Psoas muscle (tissue), 8 donors: Measurements from ENCODE around the gene MRPL10. TPM values are rescaled to one million over a fixed set of nuclear protein-coding genes. Genes with fewer than 3 reads are reported as not detected.

Experiments used
- ATAC-seq, 4 donors: fragments of 200-7000 bp; cut with Tn5 transposase; one replicate each; pipeline ENCODE4 v1.9.1; 2020; ENCODE audit warnings: moderate library complexity in 3 of 4, mild to moderate bottlenecking in 2 of 4
- DNase-seq, 2 donors: peaks; one replicate each; pipeline ENCODE4 v3.0.0-alpha.2; 2020
- H3K27ac ChIP-seq: fragments of 200-600 bp; one replicate; pipeline ENCODE4 v1.8.0; 2022
- H3K27me3 ChIP-seq, 3 donors: fragments of 200-600 bp in 1 of 3; one replicate each; pipeline versions ENCODE4 v1.6.1 to v1.8.0; 2013 to 2022; ENCODE audit warnings: low read length in 2 of 3, mild to moderate bottlenecking in 2 of 3, moderate library complexity in 1 of 3; ENCODE audit not compliant: insufficient read depth in 3 of 3
- H3K36me3 ChIP-seq, 2 donors: fragments of 200-600 bp in 1 of 2; one replicate each; pipeline versions ENCODE4 v1.6.1 to v1.8.0; 2013 to 2022; ENCODE audit warnings: low read depth in 1 of 2, mild to moderate bottlenecking in 1 of 2, moderate library complexity in 1 of 2; ENCODE audit not compliant: insufficient read depth in 1 of 2
- H3K4me1 ChIP-seq: fragments of 200-600 bp; one replicate; pipeline ENCODE4 v1.8.0; 2022
- H3K4me3 ChIP-seq: fragments of 200-600 bp; one replicate; pipeline ENCODE4 v1.8.0; 2022; ENCODE audit warnings: mild to moderate bottlenecking
- H3K9me3 ChIP-seq: fragments of 200-600 bp; one replicate; pipeline ENCODE4 v1.8.0; 2022
- WGBS, 3 donors: extraction: QIAGEN DNeasy Blood & Tissue Kit; methylation state at CpG; one replicate each; pipeline versions ENCODE4 v1.1.6 to v1.1.7; 2013; 5-methylcytosine and 5-hydroxymethylcytosine counted together
- intact Hi-C, 2 donors: fragments of 100-400 bp; cut with DNase I; formaldehyde crosslinking; loops; one replicate each; pipeline versions ENCODE4 v1.11.0 to v1.14.2; 2022
- polyA plus RNA-seq, 3 donors: library from polyadenylated mRNA; stranded (reverse); fragments of 200-250 nt; gene quantifications; one replicate each; pipeline ENCODE4 v1.2.3, GENCODE V29; 2013
- total RNA-seq, 4 donors: library from RNA; stranded (reverse); fragmentation: NEBNext Ultra II Directional in 2 of 4; extraction: Animal tissue kit (Norgen Biotek cat#: 25700) in 2 of 4; gene quantifications; one replicate each; pipeline versions ENCODE4 v1.2.1 to v1.2.4, GENCODE V29; 2021 to 2023
- TF ChIP-seq, protein P1 (sequence below): fragments of 200-600 bp; IDR thresholded peaks from one replicate; pipeline ENCODE4 v1.8.0; 2022; ENCODE audit warnings: antibody characterized with exemption
- donor health status: healthy with polysubstance abuse.
- donor health status: DM: no; HTN: no; CAD: no; lungs with moderate emphysema.
- donor health status: Bipolar disorder and iron deficiency.
- donor health status: healthy.
- donor health status: DM: yes; HTN: yes; CAD: no.
- donor health status: DM: no; HTN: no; CAD: no.
- donor health status: DM: no; HTN: no; CAD: no.
- donor health status: DM: yes; HTN: yes; CAD: no.

Gene MRPL10
- total and polyA plus RNA-seq, 7 donors, result 37.8 to 78.6 (median 47.0) TPM

DNA sequence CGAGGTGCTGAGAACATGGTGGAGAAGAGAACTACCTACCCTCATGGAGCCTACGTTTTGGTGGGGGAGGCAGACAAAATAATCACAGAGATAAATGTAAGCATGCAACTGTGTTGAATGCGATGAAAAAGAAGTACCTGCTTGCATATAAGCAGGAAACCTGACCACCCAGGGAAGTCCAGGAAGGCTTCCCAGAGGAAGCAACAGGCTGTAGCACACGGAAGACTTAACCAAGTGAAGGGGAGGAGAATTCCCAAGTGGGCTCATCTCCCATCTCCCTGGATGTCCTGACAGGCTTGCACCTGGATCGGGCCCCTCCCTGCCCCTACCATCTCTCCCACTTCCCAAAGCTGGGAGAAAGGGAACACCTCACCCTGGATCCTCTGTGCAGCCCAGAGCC lies 7.7 kb upstream of the MRPL10 start:
- no peak for DNase-seq
- Histone ChIP-seq H3K36me3 (peaks cover 0 to 31% of the 10 kb centered on the region in 2 donors), H3K9me3 (no peaks in the 10 kb centered on the region), H3K27ac (no peak overlapping the region), H3K27me3 (no peaks in the 10 kb centered on the region), H3K4me3 (no peak overlapping the region), H3K4me1 (peaks cover 13% of the 10 kb centered on the region)
- intact Hi-C loops, result no loop called here
- no peak for ATAC-seq
- WGBS, 3 donors, result 86 to 93% (median 87%) methylated on average over 5 of the region's 5 CpGs
- TF ChIP-seq, protein P1, sequence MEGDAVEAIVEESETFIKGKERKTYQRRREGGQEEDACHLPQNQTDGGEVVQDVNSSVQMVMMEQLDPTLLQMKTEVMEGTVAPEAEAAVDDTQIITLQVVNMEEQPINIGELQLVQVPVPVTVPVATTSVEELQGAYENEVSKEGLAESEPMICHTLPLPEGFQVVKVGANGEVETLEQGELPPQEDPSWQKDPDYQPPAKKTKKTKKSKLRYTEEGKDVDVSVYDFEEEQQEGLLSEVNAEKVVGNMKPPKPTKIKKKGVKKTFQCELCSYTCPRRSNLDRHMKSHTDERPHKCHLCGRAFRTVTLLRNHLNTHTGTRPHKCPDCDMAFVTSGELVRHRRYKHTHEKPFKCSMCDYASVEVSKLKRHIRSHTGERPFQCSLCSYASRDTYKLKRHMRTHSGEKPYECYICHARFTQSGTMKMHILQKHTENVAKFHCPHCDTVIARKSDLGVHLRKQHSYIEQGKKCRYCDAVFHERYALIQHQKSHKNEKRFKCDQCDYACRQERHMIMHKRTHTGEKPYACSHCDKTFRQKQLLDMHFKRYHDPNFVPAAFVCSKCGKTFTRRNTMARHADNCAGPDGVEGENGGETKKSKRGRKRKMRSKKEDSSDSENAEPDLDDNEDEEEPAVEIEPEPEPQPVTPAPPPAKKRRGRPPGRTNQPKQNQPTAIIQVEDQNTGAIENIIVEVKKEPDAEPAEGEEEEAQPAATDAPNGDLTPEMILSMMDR, result no peak

DNA sequence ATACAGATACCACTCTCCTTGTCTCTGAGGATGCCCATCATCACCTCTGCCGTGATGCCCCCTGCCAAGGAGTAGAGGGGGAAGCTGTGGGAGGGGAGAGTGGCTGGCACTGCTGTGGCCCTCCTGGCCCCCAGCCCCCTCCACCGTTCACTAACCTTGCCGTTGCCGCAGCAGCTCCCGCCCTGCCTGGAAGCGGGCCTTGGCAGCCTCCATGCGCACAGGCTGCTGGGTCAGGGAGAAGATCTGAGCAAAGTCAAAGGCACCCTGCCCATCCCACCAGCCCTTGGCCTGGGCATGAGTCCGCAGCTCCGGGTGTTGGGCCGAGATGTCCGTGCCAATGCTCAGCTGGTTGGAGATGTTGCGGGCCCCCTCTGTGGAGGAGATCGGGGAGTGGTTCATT lies 7.3 kb upstream of the MRPL10 start:
- Histone ChIP-seq H3K4me3 (no peak overlapping the region), H3K4me1 (peaks cover 13% of the 10 kb centered on the region), H3K27me3 (no peaks in the 10 kb centered on the region), H3K9me3 (no peaks in the 10 kb centered on the region), H3K27ac (no peak overlapping the region), H3K36me3 (peaks cover 0 to 31% of the 10 kb centered on the region in 2 donors)
- intact Hi-C loops, result no loop called here
- ATAC-seq (no peak), DNase-seq (no peak)
- 83 to 93% (median 85%) methylated on average over 13 of the region's 13 CpGs for WGBS, 3 donors
- TF ChIP-seq, protein P1, result no peak

DNA sequence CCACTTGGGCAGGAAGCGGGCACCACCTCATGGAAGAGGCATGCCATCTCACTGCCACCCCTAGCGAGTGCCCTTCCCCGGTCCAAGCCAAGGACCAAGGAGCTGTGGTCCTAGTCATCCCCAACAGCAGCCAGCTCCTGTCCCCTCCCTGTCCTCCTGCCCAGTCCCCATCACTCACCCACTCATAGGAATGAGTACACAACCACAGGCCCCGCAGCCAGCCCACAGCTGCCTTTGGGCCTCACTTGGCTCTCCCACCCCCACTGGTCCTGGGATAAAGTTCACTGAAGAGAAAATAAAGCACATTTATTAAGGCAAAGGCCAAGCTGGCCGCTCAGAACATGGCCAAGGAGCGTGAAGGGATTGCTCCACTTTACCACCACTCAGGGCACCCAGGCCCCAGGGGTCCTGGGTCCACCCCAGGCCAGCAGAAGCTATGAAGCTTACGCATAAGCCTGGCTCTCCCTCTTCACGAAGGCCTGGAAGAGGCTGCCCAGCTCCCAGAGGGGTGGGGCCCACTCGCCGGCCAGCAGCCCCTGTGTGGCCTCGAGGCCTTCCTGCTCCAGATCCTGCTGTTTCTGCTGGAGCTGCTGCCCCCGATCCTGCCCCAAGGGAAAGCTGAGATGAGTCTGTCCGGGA lies 6.2 kb upstream of the MRPL10 start:
- TF ChIP-seq, protein P1, result no peak
- intact Hi-C loops, result no loop called here
- no peak for DNase-seq
- 63 to 66% (median 63%) methylated on average over 12 to 13 of the region's 13 CpGs for WGBS, 3 donors
- no peak overlapping the region for H3K27ac ChIP-seq
- H3K27me3 ChIP-seq, result no peaks in the 10 kb centered on the region
- H3K36me3 ChIP-seq, result peaks cover 0 to 31% of the 10 kb centered on the region in 2 donors
- H3K4me3 ChIP-seq, result no peak overlapping the region
- no peak for ATAC-seq
- H3K4me1 ChIP-seq, result peaks cover 13% of the 10 kb centered on the region
- no peaks in the 10 kb centered on the region for H3K9me3 ChIP-seq

DNA sequence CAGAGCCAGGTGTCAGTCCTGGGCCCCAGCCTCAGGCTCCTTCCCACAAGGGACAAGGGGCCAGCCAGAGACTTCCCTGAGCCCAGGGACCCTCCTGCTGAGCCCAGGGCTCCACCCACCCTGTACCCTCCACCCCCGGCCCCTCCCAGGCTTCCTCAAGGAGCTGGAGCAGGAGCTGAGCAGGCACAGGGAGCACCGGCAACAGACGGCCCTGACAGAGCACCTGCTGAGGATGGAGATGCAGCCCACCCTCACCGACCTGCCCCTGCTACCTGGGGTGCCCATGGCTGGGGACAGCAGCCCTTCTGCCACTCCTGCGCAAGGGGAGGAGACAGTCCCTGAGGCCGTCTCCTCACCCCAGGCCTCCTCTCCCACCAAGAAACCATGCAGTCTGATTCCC lies 5.3 kb upstream of the MRPL10 start:
- Histone ChIP-seq H3K36me3 (peaks cover 0 to 31% of the 10 kb centered on the region in 2 donors), H3K4me3 (no peak overlapping the region), H3K9me3 (no peaks in the 10 kb centered on the region), H3K4me1 (peaks cover 19% of the 10 kb centered on the region), H3K27me3 (no peaks in the 10 kb centered on the region), H3K27ac (no peak overlapping the region)
- intact Hi-C loops, result no loop called here
- WGBS, 3 donors, result 81 to 91% (median 84%) methylated on average over 3 to 6 of the region's 6 CpGs
- ATAC-seq (no peak), DNase-seq (no peak)
- TF ChIP-seq, protein P1, result no peak

DNA sequence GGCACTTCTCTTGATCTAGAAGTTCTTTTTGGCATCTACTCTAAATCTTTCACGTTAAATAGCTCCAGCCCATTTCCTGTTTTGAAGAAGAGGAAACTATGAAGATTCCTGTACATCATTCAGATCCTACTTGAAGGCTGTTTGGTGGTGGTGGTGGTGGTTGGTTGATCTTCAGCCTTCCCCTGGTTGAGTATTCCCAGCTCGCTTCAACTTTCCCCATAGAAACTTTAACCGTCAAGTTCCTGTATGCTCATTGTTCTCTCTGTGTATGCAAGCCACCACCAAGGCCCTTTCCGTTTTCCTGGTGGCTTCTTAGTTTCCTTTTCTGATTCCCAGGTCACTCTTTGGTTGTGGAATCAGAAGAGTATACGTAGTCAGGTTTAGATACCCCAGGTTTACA lies 3.4 kb upstream of the MRPL10 start:
- TF ChIP-seq, protein P1, result no peak
- Histone ChIP-seq H3K36me3 (peaks cover 0 to 31% of the 10 kb centered on the region in 2 donors), H3K4me3 (no peak overlapping the region), H3K27me3 (no peaks in the 10 kb centered on the region), H3K27ac (peak overlapping the region; percentile 30), H3K9me3 (no peaks in the 10 kb centered on the region), H3K4me1 (peaks cover 21% of the 10 kb centered on the region)
- intact Hi-C loops, result loop anchor here in 1 of 2 donors (5.0 kb wide), 1 partner anchor 118 kb away; no protein-coding TSS in a partner anchor
- ATAC-seq, result no peak
- WGBS, 3 donors, result 55 to 57% (median 56%) methylated on average over 5 of the region's 5 CpGs
- DNase-seq, result no peak
